ENCODE results near the gene ZNF701.
A peak's percentile ranks its signal among the peaks of the same experiment; 100 is the strongest.
"Not testable (repeated sequence)": the region's sequence is repeated elsewhere in the genome, so short reads cannot be mapped to it uniquely, and the experiment has no call there.

ZNF701 gene

GRCh38 chr19:52535385-52535770 is 34.7 kb upstream of the ZNF701 start:
- not testable (repeated sequence) for H3K14ac ChIP-seq (ENCODE audit: low read length in 2 of 2); H3K27me3 ChIP-seq (ENCODE audit: control insufficient read depth in 1 of 2, insufficient read depth in 1 of 2, low read length in 2 of 2); H3K18ac ChIP-seq (ENCODE audit: low read depth in 1 of 2, low read length in 2 of 2); H2BK5ac ChIP-seq (ENCODE audit: low read depth, low read length, poor library complexity, severe bottlenecking); H4K91ac ChIP-seq (ENCODE audit: low read length); H4K8ac ChIP-seq (ENCODE audit: low read length); H2AK5ac ChIP-seq (ENCODE audit: low read length, severe bottlenecking); H3K27ac ChIP-seq (ENCODE audit: low read length, poor library complexity, severe bottlenecking); H2BK15ac ChIP-seq (ENCODE audit: low read depth, poor library complexity, severe bottlenecking); H3K4ac ChIP-seq (ENCODE audit: low read depth in 1 of 2, low read length in 2 of 2); H2AFZ ChIP-seq (ENCODE audit: low read depth, low read length); H2BK120ac ChIP-seq (ENCODE audit: low read depth, low read length); DNase-seq; H3K9me3 ChIP-seq (ENCODE audit: control insufficient read depth, low read length); H2BK12ac ChIP-seq (ENCODE audit: low read length in 2 of 2); H3K4me1 ChIP-seq (ENCODE audit: control insufficient read depth, insufficient read depth, low read depth, low read length); H3K23ac ChIP-seq (ENCODE audit: low read length in 2 of 2)
- peak overlapping the region; percentile 99 for H3K4me2 ChIP-seq (ENCODE audit: low read length, poor library complexity, severe bottlenecking)
- H3K36me3 ChIP-seq (ENCODE audit: control insufficient read depth in 1 of 2, insufficient read depth in 2 of 2, low read depth in 1 of 2, low read length in 2 of 2) = peaks cover 22 to 25% of the 10 kb centered on the region in 2 experiments
- H3K4me3 ChIP-seq (ENCODE audit: insufficient read depth in 1 of 2, low read depth in 1 of 2, low read length in 2 of 2) = peak overlapping the region; percentile 66 to 87
- 7% methylated on average over 15 of the region's 15 CpGs for WGBS
- H3K79me1 ChIP-seq (replicated peaks; ENCODE audit: low read length, poor library complexity, severe bottlenecking) = peaks cover 19% of the 10 kb centered on the region
- H3K9ac ChIP-seq (ENCODE audit: low read length) = peak overlapping the region; percentile 57

- no peak overlapping the region for H2AK5ac ChIP-seq (ENCODE audit: low read length, severe bottlenecking)
- peaks cover 22% of the 10 kb centered on the region in 2 experiments for H3K36me3 ChIP-seq (ENCODE audit: control insufficient read depth in 1 of 2, insufficient read depth in 2 of 2, low read depth in 1 of 2, low read length in 2 of 2)
- H2BK120ac ChIP-seq (ENCODE audit: low read depth, low read length) = no peak overlapping the region
- H2AFZ ChIP-seq (ENCODE audit: low read depth, low read length) = peak overlapping the region; percentile 85
- peak overlapping the region; percentile 99 for H3K4me2 ChIP-seq (ENCODE audit: low read length, poor library complexity, severe bottlenecking)
- peak overlapping the region; percentile 66 to 87 for H3K4me3 ChIP-seq (ENCODE audit: insufficient read depth in 1 of 2, low read depth in 1 of 2, low read length in 2 of 2)
- no peak overlapping the region for H2BK15ac ChIP-seq (ENCODE audit: low read depth, poor library complexity, severe bottlenecking)
- peak; percentile 77 for DNase-seq
- H3K14ac ChIP-seq (ENCODE audit: low read length in 2 of 2) = no peak overlapping the region
- WGBS = 2% methylated on average over 50 of the region's 50 CpGs
- H4K91ac ChIP-seq (ENCODE audit: low read length) = no peak overlapping the region
- peaks cover 9% of the 10 kb centered on the region for H3K9me3 ChIP-seq (ENCODE audit: control insufficient read depth, low read length)
- peak overlapping the region in 1 of 2 experiments; percentile 87 for H3K18ac ChIP-seq (ENCODE audit: low read depth in 1 of 2, low read length in 2 of 2)
- peaks cover 15% of the 10 kb centered on the region for H3K79me1 ChIP-seq (replicated peaks; ENCODE audit: low read length, poor library complexity, severe bottlenecking)
- peak overlapping the region in 1 of 2 experiments; percentile 97 for H3K23ac ChIP-seq (ENCODE audit: low read length in 2 of 2)
- no peak overlapping the region for H4K8ac ChIP-seq (ENCODE audit: low read length)
- peaks cover 8% of the 10 kb centered on the region for H3K4me1 ChIP-seq (ENCODE audit: control insufficient read depth, insufficient read depth, low read depth, low read length)
- no peak overlapping the region for H2BK5ac ChIP-seq (ENCODE audit: low read depth, low read length, poor library complexity, severe bottlenecking)
- peak overlapping the region in 1 of 2 experiments; percentile 11 for H2BK12ac ChIP-seq (ENCODE audit: low read length in 2 of 2)
- H3K9ac ChIP-seq (ENCODE audit: low read length) = peak overlapping the region; percentile 82
- H3K27me3 ChIP-seq (ENCODE audit: control insufficient read depth in 1 of 2, insufficient read depth in 1 of 2, low read length in 2 of 2) = no peaks in the 10 kb centered on the region
- no peak overlapping the region for H3K4ac ChIP-seq (ENCODE audit: low read depth in 1 of 2, low read length in 2 of 2)
- peak overlapping the region; percentile 40 for H3K27ac ChIP-seq (ENCODE audit: low read length, poor library complexity, severe bottlenecking)
Measured at GRCh38 chr19:52535771-52536447, 34.2 kb upstream of the ZNF701 start.

- Histone ChIP-seq H3K4ac (ENCODE audit: low read depth in 1 of 2, low read length in 2 of 2) (no peak overlapping the region), H3K4me1 (ENCODE audit: control insufficient read depth, insufficient read depth, low read depth, low read length) (peaks cover 8% of the 10 kb centered on the region), H3K18ac (ENCODE audit: low read depth in 1 of 2, low read length in 2 of 2) (peak overlapping the region in 1 of 2 experiments; percentile 87), H3K79me1 (replicated peaks; ENCODE audit: low read length, poor library complexity, severe bottlenecking) (peaks cover 15% of the 10 kb centered on the region), H4K8ac (ENCODE audit: low read length) (no peak overlapping the region), H3K27me3 (ENCODE audit: control insufficient read depth in 1 of 2, insufficient read depth in 1 of 2, low read length in 2 of 2) (no peaks in the 10 kb centered on the region), H3K27ac (ENCODE audit: low read length, poor library complexity, severe bottlenecking) (no peak overlapping the region), H3K4me3 (ENCODE audit: insufficient read depth in 1 of 2, low read depth in 1 of 2, low read length in 2 of 2) (peak overlapping the region; percentile 66 to 87), H3K36me3 (ENCODE audit: control insufficient read depth in 1 of 2, insufficient read depth in 2 of 2, low read depth in 1 of 2, low read length in 2 of 2) (peaks cover 22% of the 10 kb centered on the region in 2 experiments), H2BK120ac (ENCODE audit: low read depth, low read length) (no peak overlapping the region), H3K14ac (ENCODE audit: low read length in 2 of 2) (no peak overlapping the region), H2BK15ac (ENCODE audit: low read depth, poor library complexity, severe bottlenecking) (no peak overlapping the region), H2BK12ac (ENCODE audit: low read length in 2 of 2) (no peak overlapping the region), H2AK5ac (ENCODE audit: low read length, severe bottlenecking) (no peak overlapping the region), H3K4me2 (ENCODE audit: low read length, poor library complexity, severe bottlenecking) (peak overlapping the region; percentile 99), H3K9ac (ENCODE audit: low read length) (peak overlapping the region; percentile 82), H3K23ac (ENCODE audit: low read length in 2 of 2) (peak overlapping the region in 1 of 2 experiments; percentile 97), H4K91ac (ENCODE audit: low read length) (no peak overlapping the region), H2AFZ (ENCODE audit: low read depth, low read length) (no peak overlapping the region), H2BK5ac (ENCODE audit: low read depth, low read length, poor library complexity, severe bottlenecking) (no peak overlapping the region), H3K9me3 (ENCODE audit: control insufficient read depth, low read length) (peaks cover 11% of the 10 kb centered on the region)
- DNase-seq = no peak
- 7% methylated on average over 17 of the region's 17 CpGs for WGBS
Measured at GRCh38 chr19:52536448-52536800, 33.7 kb upstream of the ZNF701 start.

GRCh38 chr19:52538815-52539214 is 31.3 kb upstream of the ZNF701 start:
- Histone ChIP-seq H3K36me3 (ENCODE audit: control insufficient read depth in 1 of 2, insufficient read depth in 2 of 2, low read depth in 1 of 2, low read length in 2 of 2) (peaks cover 26 to 31% of the 10 kb centered on the region in 2 experiments), H3K9me3 (ENCODE audit: control insufficient read depth, low read length) (peaks cover 34% of the 10 kb centered on the region), H3K79me1 (replicated peaks; ENCODE audit: low read length, poor library complexity, severe bottlenecking) (peaks cover 22% of the 10 kb centered on the region)
- H2BK5ac ChIP-seq (ENCODE audit: low read depth, low read length, poor library complexity, severe bottlenecking); H3K27me3 ChIP-seq (ENCODE audit: control insufficient read depth in 1 of 2, insufficient read depth in 1 of 2, low read length in 2 of 2); H2AK5ac ChIP-seq (ENCODE audit: low read length, severe bottlenecking); H3K27ac ChIP-seq (ENCODE audit: low read length, poor library complexity, severe bottlenecking); H2BK120ac ChIP-seq (ENCODE audit: low read depth, low read length); H4K8ac ChIP-seq (ENCODE audit: low read length); H3K4me3 ChIP-seq (ENCODE audit: insufficient read depth in 1 of 2, low read depth in 1 of 2, low read length in 2 of 2); H3K14ac ChIP-seq (ENCODE audit: low read length in 2 of 2); H3K9ac ChIP-seq (ENCODE audit: low read length); H3K4ac ChIP-seq (ENCODE audit: low read depth in 1 of 2, low read length in 2 of 2); H2BK15ac ChIP-seq (ENCODE audit: low read depth, poor library complexity, severe bottlenecking); H4K91ac ChIP-seq (ENCODE audit: low read length); H2BK12ac ChIP-seq (ENCODE audit: low read length in 2 of 2); H3K4me1 ChIP-seq (ENCODE audit: control insufficient read depth, insufficient read depth, low read depth, low read length); H2AFZ ChIP-seq (ENCODE audit: low read depth, low read length); H3K23ac ChIP-seq (ENCODE audit: low read length in 2 of 2); DNase-seq; H3K4me2 ChIP-seq (ENCODE audit: low read length, poor library complexity, severe bottlenecking); H3K18ac ChIP-seq (ENCODE audit: low read depth in 1 of 2, low read length in 2 of 2): not testable (repeated sequence)
- 70% methylated on average over 2 of the region's 4 CpGs for WGBS

All from mesenchymal stem cell (in vitro differentiated cells and primary cell).